HT1080 (cell line): ENCODE measurements around the gene DKK3. TPM values are rescaled to one million over a fixed set of nuclear protein-coding genes. Genes with fewer than 3 reads are reported as not detected.

Experiments
- DNase-seq: peaks from one replicate; pipeline ENCODE4 v3.0.0-alpha.2; 2015; ENCODE audit warnings: low read depth
- total RNA-seq: library from RNA; depleted of rRNA; stranded (reverse); fragments of >200 nt; shearing (Covaris generic); gene quantifications from 2 replicates; pipeline ENCODE4 v1.2.3, GENCODE V29; 2014

DKK3 gene
- total RNA-seq, 1 experiment from 2014 or later, result 48.0 TPM

- DNase-seq, result no peak
Observed at GRCh38 chr11:12031856-12032544, 23.6 kb upstream of the DKK3 start.

- peak; percentile 85 for DNase-seq
Observed at GRCh38 chr11:12029738-12030363, 21.4 kb upstream of the DKK3 start.

GRCh38 chr11:12029119-12029518, 20.7 kb upstream of the DKK3 start:
- no peak for DNase-seq

- DNase-seq, result no peak
Observed at GRCh38 chr11:12028303-12028702, 19.9 kb upstream of the DKK3 start.

- DNase-seq, result no peak
Observed at GRCh38 chr11:12026331-12027211, 18.1 kb upstream of the DKK3 start.

- no peak for DNase-seq
Observed at GRCh38 chr11:12024254-12024926, 16.0 kb upstream of the DKK3 start.

GRCh38 chr11:12023015-12023414, 14.6 kb upstream of the DKK3 start:
- no peak for DNase-seq

- no peak for DNase-seq
Observed at GRCh38 chr11:12020546-12020945, 12.1 kb upstream of the DKK3 start.

GRCh38 chr11:12019866-12020416, 11.5 kb upstream of the DKK3 start:
- no peak for DNase-seq

GRCh38 chr11:12019337-12019736, 10.9 kb upstream of the DKK3 start:
- DNase-seq, result no peak

- DNase-seq, result no peak
Observed at GRCh38 chr11:12017865-12018453, 9.5 kb upstream of the DKK3 start.

GRCh38 chr11:12017243-12017678, 8.8 kb upstream of the DKK3 start:
- DNase-seq, result peak; percentile 36

- DNase-seq, result no peak
Observed at GRCh38 chr11:12016246-12016645, 7.8 kb upstream of the DKK3 start.

- no peak for DNase-seq
Observed at GRCh38 chr11:12015486-12015885, 7.1 kb upstream of the DKK3 start.

GRCh38 chr11:12013781-12014180, 5.4 kb upstream of the DKK3 start:
- no peak for DNase-seq

- DNase-seq, result no peak
Observed at GRCh38 chr11:12009617-12010321, 1.3 kb upstream of the DKK3 start.

- DNase-seq, result peak; percentile 28
Observed at GRCh38 chr11:12008790-12009616, 577 bp upstream of the DKK3 start.

- no peak for DNase-seq
Observed at GRCh38 chr11:12007230-12007593, 1.2 kb downstream of the DKK3 start.

GRCh38 chr11:12006552-12007229, 1.7 kb downstream of the DKK3 start:
- DNase-seq, result no peak
